Osteoblast (primary cell): ENCODE results near the gene BCAS3. TPM values are rescaled to one million over a fixed set of nuclear protein-coding genes. Genes with fewer than 3 reads are reported as not detected.

Experiments
- DNase-seq: peaks from one replicate; pipeline ENCODE4 v3.0.0; 2011; ENCODE audit warnings: low spot score, mixed read lengths; ENCODE audit not compliant: insufficient read length; ENCODE audit errors: missing footprints
- H2AFZ ChIP-seq: 2 replicates; pipeline ENCODE4 v1.6.0; 2011; ENCODE audit warnings: mild to moderate bottlenecking, low read length
- H3K27ac ChIP-seq: 2 replicates; pipeline ENCODE4 v1.5.1; 2011; ENCODE audit warnings: mild to moderate bottlenecking, low read depth, low read length, moderate library complexity
- H3K27me3 ChIP-seq: 2 replicates; pipeline ENCODE4 v1.6.0; 2012; ENCODE audit warnings: mild to moderate bottlenecking, control low read depth, inconsistent platforms, low read length, moderate library complexity; ENCODE audit not compliant: insufficient read depth
- H3K36me3 ChIP-seq: 2 replicates; pipeline ENCODE4 v1.5.1; 2011; ENCODE audit warnings: mild to moderate bottlenecking, low read length, control low read depth, moderate library complexity; ENCODE audit not compliant: insufficient read depth
- H3K4me1 ChIP-seq: 2 replicates; pipeline ENCODE4 v1.5.1; 2011; ENCODE audit warnings: mild to moderate bottlenecking, low read length, control low read depth, moderate library complexity; ENCODE audit not compliant: insufficient read depth
- H3K4me2 ChIP-seq: 2 replicates; pipeline ENCODE4 v1.6.0; 2011; ENCODE audit warnings: mild to moderate bottlenecking, low read length; ENCODE audit not compliant: insufficient read depth
- H3K4me3 ChIP-seq: fragments of 200-600 bp; sonication (generic); 3 replicates; pipeline ENCODE4 v1.5.1; 2012; ENCODE audit warnings: mild to moderate bottlenecking, low read length, inconsistent platforms; ENCODE audit not compliant: insufficient read depth
- H3K79me2 ChIP-seq: 2 replicates; pipeline ENCODE4 v1.6.0; 2012; ENCODE audit warnings: mild to moderate bottlenecking, low read length, control low read depth, inconsistent platforms; ENCODE audit not compliant: insufficient read depth
- H3K9me3 ChIP-seq: 2 replicates; pipeline ENCODE4 v1.5.1; 2011; ENCODE audit warnings: low read depth, low read length, control low read depth
- H4K20me1 ChIP-seq: 2 replicates; pipeline ENCODE4 v1.6.0; 2012; ENCODE audit warnings: mild to moderate bottlenecking, low read length, control low read depth; ENCODE audit not compliant: insufficient read depth
- total RNA-seq: library from RNA; depleted of rRNA; stranded (reverse); fragments of >200 nt; gene quantifications from 2 replicates; pipeline ENCODE4 v1.2.3, GENCODE V29; 2012
- TF ChIP-seq, protein P1 (sequence below): IDR thresholded peaks from 2 replicates; pipeline ENCODE4 v1.5.1; 2011; ENCODE audit warnings: mild to moderate bottlenecking, low read depth, low read length, moderate library complexity; ENCODE audit errors: extremely low read depth

The BCAS3 gene
- total RNA-seq, 1 donor: 31.5 TPM

DNA sequence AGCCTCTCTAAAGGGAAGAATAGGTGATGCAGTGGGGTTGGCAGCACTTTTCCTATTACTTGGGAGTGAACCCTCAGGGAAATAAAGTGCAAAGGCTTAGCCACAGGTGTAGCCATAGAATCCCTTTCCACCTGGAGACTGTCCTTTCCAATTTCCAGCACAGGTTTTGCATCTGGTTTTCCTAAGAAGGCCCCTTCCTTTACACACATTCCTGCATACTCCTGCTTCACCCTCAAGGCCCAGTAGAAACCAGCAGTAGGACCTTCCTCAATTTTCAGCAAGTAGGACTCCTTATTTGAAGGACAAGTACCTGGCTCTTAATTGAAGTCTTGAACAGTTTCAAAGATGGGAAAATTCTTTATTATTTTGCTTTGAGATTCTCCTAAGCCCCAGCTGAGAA lies 550.2 kb downstream of the BCAS3 start:
- Histone ChIP-seq H3K27me3 (no peaks in the 10 kb centered on the region), H3K79me2 (no peaks in the 10 kb centered on the region), H3K4me1 (peaks cover 6% of the 10 kb centered on the region), H3K36me3 (no peaks in the 10 kb centered on the region), H4K20me1 (no peaks in the 10 kb centered on the region), H3K27ac (no peak overlapping the region), H3K9me3 (no peaks in the 10 kb centered on the region), H3K4me2 (no peak overlapping the region), H2AFZ (no peak overlapping the region), H3K4me3 (no peak overlapping the region)
- no peak for DNase-seq
- TF ChIP-seq, protein P1, sequence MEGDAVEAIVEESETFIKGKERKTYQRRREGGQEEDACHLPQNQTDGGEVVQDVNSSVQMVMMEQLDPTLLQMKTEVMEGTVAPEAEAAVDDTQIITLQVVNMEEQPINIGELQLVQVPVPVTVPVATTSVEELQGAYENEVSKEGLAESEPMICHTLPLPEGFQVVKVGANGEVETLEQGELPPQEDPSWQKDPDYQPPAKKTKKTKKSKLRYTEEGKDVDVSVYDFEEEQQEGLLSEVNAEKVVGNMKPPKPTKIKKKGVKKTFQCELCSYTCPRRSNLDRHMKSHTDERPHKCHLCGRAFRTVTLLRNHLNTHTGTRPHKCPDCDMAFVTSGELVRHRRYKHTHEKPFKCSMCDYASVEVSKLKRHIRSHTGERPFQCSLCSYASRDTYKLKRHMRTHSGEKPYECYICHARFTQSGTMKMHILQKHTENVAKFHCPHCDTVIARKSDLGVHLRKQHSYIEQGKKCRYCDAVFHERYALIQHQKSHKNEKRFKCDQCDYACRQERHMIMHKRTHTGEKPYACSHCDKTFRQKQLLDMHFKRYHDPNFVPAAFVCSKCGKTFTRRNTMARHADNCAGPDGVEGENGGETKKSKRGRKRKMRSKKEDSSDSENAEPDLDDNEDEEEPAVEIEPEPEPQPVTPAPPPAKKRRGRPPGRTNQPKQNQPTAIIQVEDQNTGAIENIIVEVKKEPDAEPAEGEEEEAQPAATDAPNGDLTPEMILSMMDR: no peak

DNA sequence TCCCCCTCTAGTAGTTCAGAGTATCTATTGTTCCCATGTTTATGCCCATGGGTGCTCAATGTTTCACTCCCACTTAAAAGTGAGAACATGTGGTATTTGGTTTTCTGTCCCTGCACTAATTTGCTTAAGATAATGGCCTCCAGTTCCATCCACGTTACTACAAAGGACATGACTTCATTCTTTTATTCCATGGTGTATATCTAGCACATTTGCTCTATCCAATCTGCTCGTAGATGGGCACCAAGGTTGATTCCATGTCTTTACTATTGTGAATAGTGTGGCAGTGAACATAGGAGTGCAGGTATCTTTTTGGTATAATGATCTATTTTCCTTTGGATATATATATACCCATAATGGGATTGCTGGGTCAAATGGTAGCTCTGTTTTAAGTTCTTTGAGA lies 552.8 kb downstream of the BCAS3 start:
- no peak overlapping the region for H3K27ac ChIP-seq
- H3K79me2 ChIP-seq: no peaks in the 10 kb centered on the region
- H2AFZ ChIP-seq: no peak overlapping the region
- no peak overlapping the region for H3K4me2 ChIP-seq
- H3K4me1 ChIP-seq: peaks cover 23% of the 10 kb centered on the region
- no peaks in the 10 kb centered on the region for H3K36me3 ChIP-seq
- H3K4me3 ChIP-seq: no peak overlapping the region
- no peaks in the 10 kb centered on the region for H3K27me3 ChIP-seq
- H4K20me1 ChIP-seq: no peaks in the 10 kb centered on the region
- no peak for DNase-seq
- TF ChIP-seq, protein P1: no peak
- no peaks in the 10 kb centered on the region for H3K9me3 ChIP-seq

DNA sequence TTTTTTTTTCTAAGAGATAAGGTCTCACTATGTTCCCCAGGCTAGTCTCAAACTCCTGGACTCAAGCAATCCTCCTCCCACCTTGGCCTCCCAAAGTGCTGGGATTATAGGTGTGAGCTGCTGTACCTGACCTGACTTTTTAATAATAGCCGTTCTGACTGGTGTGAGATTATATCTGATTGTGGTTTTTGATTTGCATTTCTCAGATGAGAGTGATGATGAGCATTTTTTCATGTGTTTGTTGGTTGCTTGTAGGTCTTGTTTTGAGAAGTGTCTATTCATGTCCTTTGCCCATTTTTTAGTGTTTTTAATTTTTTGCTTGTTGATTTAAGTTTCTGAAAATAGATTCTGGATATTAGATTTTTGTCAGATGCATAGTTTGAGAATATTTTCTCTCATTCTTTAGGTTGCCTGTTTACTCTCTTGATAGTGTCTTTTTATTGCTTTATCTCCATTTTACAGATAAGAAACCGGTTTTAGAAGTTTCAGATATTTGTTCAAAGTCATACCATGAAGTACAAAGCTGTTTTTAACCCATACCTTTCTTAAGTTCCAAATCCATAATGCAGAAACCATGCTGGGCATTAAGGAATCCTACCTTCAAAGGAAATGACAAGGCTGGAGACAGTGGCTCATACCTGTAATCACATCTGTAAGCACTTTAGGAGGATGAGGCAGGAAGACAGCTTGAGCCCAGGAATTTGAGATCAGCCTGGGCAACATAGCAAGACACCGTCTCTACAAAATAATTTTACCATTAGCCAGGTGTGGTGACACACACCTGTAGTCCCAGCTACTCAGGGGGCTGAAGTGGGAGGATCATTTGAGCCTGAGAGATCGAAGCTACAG lies 553.5 kb downstream of the BCAS3 start:
- Histone ChIP-seq H3K9me3 (no peaks in the 10 kb centered on the region), H3K79me2 (no peaks in the 10 kb centered on the region), H3K36me3 (no peaks in the 10 kb centered on the region), H3K4me1 (peaks cover 31% of the 10 kb centered on the region), H3K4me3 (no peak overlapping the region), H3K27ac (no peak overlapping the region), H3K4me2 (no peak overlapping the region), H3K27me3 (no peaks in the 10 kb centered on the region), H2AFZ (no peak overlapping the region), H4K20me1 (no peaks in the 10 kb centered on the region)
- TF ChIP-seq, protein P1: no peak
- no peak for DNase-seq

DNA sequence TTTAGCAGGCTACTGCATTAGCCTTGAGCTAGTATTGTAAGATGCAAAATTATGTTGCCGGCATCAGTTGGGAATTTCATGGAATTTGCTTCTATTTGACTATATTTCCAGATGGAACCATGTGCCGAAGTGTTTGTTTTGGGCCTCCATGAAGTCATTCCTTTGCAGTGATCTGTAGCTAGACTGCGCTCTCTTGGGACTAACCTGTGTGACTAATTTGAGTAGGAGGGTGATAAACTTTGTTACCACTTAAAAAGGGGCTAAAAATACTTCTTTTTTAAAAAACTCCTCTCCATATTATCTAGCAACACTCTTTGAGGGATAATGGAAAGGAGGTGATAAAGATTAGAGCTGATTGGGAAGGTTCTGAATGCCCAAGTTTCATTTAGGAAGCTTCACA lies 555.2 kb downstream of the BCAS3 start:
- H2AFZ ChIP-seq: no peak overlapping the region
- no peaks in the 10 kb centered on the region for H4K20me1 ChIP-seq
- no peaks in the 10 kb centered on the region for H3K27me3 ChIP-seq
- H3K79me2 ChIP-seq: no peaks in the 10 kb centered on the region
- H3K36me3 ChIP-seq: no peaks in the 10 kb centered on the region
- DNase-seq: no peak
- peak overlapping the region; percentile 46 for H3K4me2 ChIP-seq
- H3K4me3 ChIP-seq: no peak overlapping the region
- H3K27ac ChIP-seq: peak overlapping the region; percentile 62
- H3K9me3 ChIP-seq: peaks cover 2% of the 10 kb centered on the region
- TF ChIP-seq, protein P1: no peak
- H3K4me1 ChIP-seq: peaks cover 31% of the 10 kb centered on the region
